Tibial nerve (tissue), 4 donors: ENCODE measurements around the gene TSHZ2. TPM values are rescaled to one million over a fixed set of nuclear protein-coding genes. Genes with fewer than 3 reads are reported as not detected.
A peak's percentile ranks its signal among the peaks of the same experiment; 100 is the strongest.

ENCODE experiments used
- DNase-seq, 2 donors: peaks; one replicate each; pipeline ENCODE4 v3.0.0-alpha.2; 2019; ENCODE audit warnings: low spot score in 2 of 2
- H3K27ac ChIP-seq, 4 donors: fragments of 200-600 bp; sonication (generic) in 3 of 4; one replicate each; pipeline ENCODE4 v1.5.1; 2017 to 2019; ENCODE audit warnings: mild to moderate bottlenecking in 1 of 4
- H3K27me3 ChIP-seq, 2 donors: fragments of 200-600 bp; sonication (generic) in 1 of 2; one replicate each; pipeline versions ENCODE4 v1.5.1 to v1.6.0; 2017 to 2019
- H3K36me3 ChIP-seq, 3 donors: fragments of 200-600 bp; sonication (generic); one replicate each; pipeline ENCODE4 v1.5.1; 2018 to 2019
- H3K4me1 ChIP-seq, 4 donors: fragments of 200-600 bp; sonication (generic) in 3 of 4; one replicate each; pipeline ENCODE4 v1.5.1; 2017 to 2019
- H3K4me3 ChIP-seq, 4 donors: fragments of 200-600 bp; sonication (generic) in 3 of 4; one replicate each; pipeline ENCODE4 v1.5.1; 2017 to 2019; ENCODE audit warnings: mild to moderate bottlenecking in 1 of 4, moderate library complexity in 1 of 4
- H3K9me3 ChIP-seq, 4 donors: fragments of 200-600 bp; sonication (generic) in 3 of 4; one replicate each; pipeline ENCODE4 v1.5.1; 2017 to 2019
- EP300 ChIP-seq, 2 donors: sonication (generic); formaldehyde crosslinking; IDR thresholded peaks; one replicate each; pipeline ENCODE4 v1.6.1; 2017; ENCODE audit warnings: antibody characterized with exemption in 2 of 2, mild to moderate bottlenecking in 1 of 2
- POLR2A ChIP-seq, 2 donors: fragments of 450-650 bp; IDR thresholded peaks; one replicate each; pipeline ENCODE4 v1.6.1; 2017; ENCODE audit warnings: antibody characterized with exemption in 2 of 2, mild to moderate bottlenecking in 2 of 2, moderate library complexity in 2 of 2
- WGBS, 2 donors: methylation state at CpG; one replicate each; pipeline ENCODE4 v1.1.5; 2018; 5-methylcytosine and 5-hydroxymethylcytosine counted together
- total RNA-seq, 4 donors: library from RNA; depleted of rRNA; stranded (reverse); fragments of >200 nt; gene quantifications; one replicate each; pipeline ENCODE4 v1.1.0, GENCODE V29; 2016
- TF ChIP-seq, protein P1 (sequence below), 5 experiments: fragments of 200-600 bp in 3 of 5; fragments of 450-650 bp in 2 of 5; sonication (generic) in 3 of 5; IDR thresholded peaks; one replicate each; pipeline ENCODE4 v1.5.1; 2016 to 2019; ENCODE audit warnings: antibody characterized with exemption in 5 of 5, mild to moderate bottlenecking in 3 of 5, moderate library complexity in 2 of 5

The TSHZ2 gene
- total RNA-seq, 4 donors from 2014 or later, result 20.9 to 33.7 (median 25.1) TPM

DNA sequence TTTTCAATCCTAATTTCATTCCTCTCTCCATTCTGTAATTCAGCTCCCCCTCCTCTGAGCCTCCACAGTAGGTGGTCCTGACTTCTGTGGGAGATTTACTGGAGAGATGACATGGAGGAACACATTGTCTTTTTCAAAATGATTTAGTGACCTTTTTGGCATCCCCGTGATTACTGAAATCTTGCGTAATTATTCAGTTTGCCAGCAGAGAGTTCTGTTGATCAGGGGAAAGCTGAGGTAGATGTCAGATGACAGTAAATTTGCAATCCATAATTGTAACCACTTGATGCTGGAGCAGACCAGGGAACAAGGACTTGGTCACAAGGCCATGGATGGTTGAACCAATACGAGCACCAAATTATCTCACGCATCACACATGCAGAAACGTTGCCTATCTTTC is 302.2 kb downstream of the TSHZ2 start:
- no peaks in the 10 kb centered on the region for H3K36me3 ChIP-seq
- TF ChIP-seq POLR2A (IDR thresholded peaks at IDR 0.05) (no peak), EP300 (IDR thresholded peaks at IDR 0.05) (peak in 1 of 2 donors; percentile 15)
- TF ChIP-seq, protein P1, sequence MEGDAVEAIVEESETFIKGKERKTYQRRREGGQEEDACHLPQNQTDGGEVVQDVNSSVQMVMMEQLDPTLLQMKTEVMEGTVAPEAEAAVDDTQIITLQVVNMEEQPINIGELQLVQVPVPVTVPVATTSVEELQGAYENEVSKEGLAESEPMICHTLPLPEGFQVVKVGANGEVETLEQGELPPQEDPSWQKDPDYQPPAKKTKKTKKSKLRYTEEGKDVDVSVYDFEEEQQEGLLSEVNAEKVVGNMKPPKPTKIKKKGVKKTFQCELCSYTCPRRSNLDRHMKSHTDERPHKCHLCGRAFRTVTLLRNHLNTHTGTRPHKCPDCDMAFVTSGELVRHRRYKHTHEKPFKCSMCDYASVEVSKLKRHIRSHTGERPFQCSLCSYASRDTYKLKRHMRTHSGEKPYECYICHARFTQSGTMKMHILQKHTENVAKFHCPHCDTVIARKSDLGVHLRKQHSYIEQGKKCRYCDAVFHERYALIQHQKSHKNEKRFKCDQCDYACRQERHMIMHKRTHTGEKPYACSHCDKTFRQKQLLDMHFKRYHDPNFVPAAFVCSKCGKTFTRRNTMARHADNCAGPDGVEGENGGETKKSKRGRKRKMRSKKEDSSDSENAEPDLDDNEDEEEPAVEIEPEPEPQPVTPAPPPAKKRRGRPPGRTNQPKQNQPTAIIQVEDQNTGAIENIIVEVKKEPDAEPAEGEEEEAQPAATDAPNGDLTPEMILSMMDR (IDR thresholded peaks at IDR 0.05), result no peak
- H3K4me1 ChIP-seq, result no peaks in the 10 kb centered on the region
- H3K27me3 ChIP-seq, result no peaks in the 10 kb centered on the region
- no peak for DNase-seq
- WGBS, 2 donors, result 90 to 95% methylated on average over 5 of the region's 5 CpGs
- H3K4me3 ChIP-seq, result no peak overlapping the region
- no peaks in the 10 kb centered on the region for H3K9me3 ChIP-seq
- H3K27ac ChIP-seq, result no peak overlapping the region

DNA sequence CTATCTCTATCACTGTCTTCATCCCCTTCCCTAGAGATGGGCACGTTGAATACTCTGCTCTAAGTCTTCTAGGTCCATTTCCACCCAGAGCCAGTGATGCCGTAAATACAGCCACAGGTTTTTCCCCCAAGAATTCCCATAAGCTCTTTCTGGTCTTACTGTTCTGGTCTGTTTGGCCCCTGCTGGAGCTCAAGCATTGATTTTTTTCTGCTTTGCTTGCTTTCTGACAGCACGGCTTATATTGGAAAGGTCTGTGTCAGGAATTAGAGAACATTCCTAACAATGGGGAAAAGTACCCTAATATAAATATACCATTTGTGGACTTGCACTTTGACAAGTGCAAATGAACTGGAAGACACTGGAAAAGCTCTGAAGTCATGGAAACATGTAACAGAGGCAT is 302.6 kb downstream of the TSHZ2 start:
- Histone ChIP-seq H3K9me3 (no peaks in the 10 kb centered on the region), H3K36me3 (no peaks in the 10 kb centered on the region), H3K27ac (no peak overlapping the region), H3K4me3 (no peak overlapping the region), H3K4me1 (no peaks in the 10 kb centered on the region), H3K27me3 (no peaks in the 10 kb centered on the region)
- TF ChIP-seq POLR2A (IDR thresholded peaks at IDR 0.05) (no peak), EP300 (IDR thresholded peaks at IDR 0.05) (no peak)
- no peak for DNase-seq
- 72 to 77% methylated on average over 3 of the region's 3 CpGs for WGBS, 2 donors

DNA sequence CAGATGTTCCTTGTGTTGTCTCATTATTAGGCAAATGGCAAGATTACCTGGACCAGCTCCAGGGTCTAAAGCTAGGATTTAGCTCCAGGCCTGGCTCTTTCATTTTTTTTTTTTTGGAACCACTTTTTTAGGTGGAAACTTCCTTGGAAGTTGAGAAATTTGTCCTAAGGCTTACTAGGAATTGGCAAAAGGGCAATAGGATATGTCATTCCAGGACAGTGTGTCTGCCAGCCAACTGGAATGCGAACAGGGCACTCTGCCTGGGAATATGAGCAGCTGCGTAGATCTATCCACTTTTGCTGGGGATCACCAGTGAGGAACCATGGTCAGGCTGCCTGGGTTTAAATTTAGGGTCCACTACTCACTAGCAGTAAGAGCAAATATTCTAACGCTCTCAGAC is 304.0 kb downstream of the TSHZ2 start:
- Histone ChIP-seq H3K4me1 (no peaks in the 10 kb centered on the region), H3K36me3 (no peaks in the 10 kb centered on the region), H3K27me3 (no peaks in the 10 kb centered on the region), H3K27ac (no peak overlapping the region), H3K9me3 (no peaks in the 10 kb centered on the region), H3K4me3 (no peak overlapping the region)
- WGBS, 2 donors, result 80 to 82% methylated on average over 3 of the region's 3 CpGs
- TF ChIP-seq, protein P1 (IDR thresholded peaks at IDR 0.05), result no peak
- TF ChIP-seq EP300 (IDR thresholded peaks at IDR 0.05), result peak in 1 of 2 donors; percentile 8
- DNase-seq, result no peak

DNA sequence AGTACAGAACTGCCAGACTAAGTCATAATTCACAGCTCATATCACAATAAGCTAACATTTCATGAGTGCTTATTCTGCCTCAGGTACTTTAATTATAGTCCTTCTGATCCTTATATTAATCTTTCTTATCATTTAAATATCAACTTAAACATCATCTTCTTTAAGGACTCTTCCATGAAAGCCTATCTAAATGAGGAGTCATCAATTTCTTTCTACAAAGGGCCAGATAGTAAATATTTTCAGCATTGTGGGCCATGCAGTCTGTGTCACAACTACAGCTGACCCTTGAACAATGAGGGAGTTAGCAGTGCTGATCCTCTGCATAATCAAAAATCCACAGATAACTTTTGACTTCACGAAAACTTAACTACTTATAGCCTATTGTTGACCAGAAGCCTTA is 306.4 kb downstream of the TSHZ2 start:
- Histone ChIP-seq H3K4me3 (no peak overlapping the region), H3K27ac (no peak overlapping the region), H3K4me1 (no peaks in the 10 kb centered on the region), H3K9me3 (no peaks in the 10 kb centered on the region), H3K27me3 (no peaks in the 10 kb centered on the region), H3K36me3 (no peaks in the 10 kb centered on the region)
- 70 to 81% methylated on average over 1 of the region's 1 CpG for WGBS, 2 donors
- TF ChIP-seq POLR2A (IDR thresholded peaks at IDR 0.05), result no peak
- TF ChIP-seq EP300 (IDR thresholded peaks at IDR 0.05), result no peak
- TF ChIP-seq, protein P1 (IDR thresholded peaks at IDR 0.05), result no peak
- DNase-seq, result no peak

DNA sequence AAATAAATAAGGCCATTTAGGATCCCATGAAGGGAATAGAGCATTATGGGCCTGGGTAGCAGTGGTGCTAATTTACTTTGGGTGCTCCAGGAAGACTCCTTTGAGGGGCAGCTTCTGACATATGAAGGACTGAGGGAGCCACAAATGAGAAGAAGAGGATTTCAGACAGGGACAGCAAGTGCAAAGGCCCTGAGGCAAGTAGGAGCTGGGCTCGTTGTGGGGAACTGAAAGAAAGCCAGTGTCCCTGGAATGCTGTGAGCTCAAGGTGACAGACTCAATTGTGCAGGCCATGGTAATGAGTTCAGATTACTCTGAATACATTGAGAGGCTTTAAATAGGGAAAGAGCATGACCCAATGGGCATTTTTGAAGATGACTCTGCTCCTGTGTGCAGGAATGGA is 307.6 kb downstream of the TSHZ2 start:
- TF ChIP-seq POLR2A (IDR thresholded peaks at IDR 0.05) (no peak), EP300 (IDR thresholded peaks at IDR 0.05) (no peak)
- TF ChIP-seq, protein P1 (IDR thresholded peaks at IDR 0.05), result no peak
- no peak overlapping the region for H3K27ac ChIP-seq
- H3K4me1 ChIP-seq, result no peaks in the 10 kb centered on the region
- WGBS, 2 donors, result 58 to 64% methylated on average over 1 of the region's 1 CpG
- no peaks in the 10 kb centered on the region for H3K27me3 ChIP-seq
- no peaks in the 10 kb centered on the region for H3K9me3 ChIP-seq
- no peak overlapping the region for H3K4me3 ChIP-seq
- H3K36me3 ChIP-seq, result no peaks in the 10 kb centered on the region
- DNase-seq, result no peak

DNA sequence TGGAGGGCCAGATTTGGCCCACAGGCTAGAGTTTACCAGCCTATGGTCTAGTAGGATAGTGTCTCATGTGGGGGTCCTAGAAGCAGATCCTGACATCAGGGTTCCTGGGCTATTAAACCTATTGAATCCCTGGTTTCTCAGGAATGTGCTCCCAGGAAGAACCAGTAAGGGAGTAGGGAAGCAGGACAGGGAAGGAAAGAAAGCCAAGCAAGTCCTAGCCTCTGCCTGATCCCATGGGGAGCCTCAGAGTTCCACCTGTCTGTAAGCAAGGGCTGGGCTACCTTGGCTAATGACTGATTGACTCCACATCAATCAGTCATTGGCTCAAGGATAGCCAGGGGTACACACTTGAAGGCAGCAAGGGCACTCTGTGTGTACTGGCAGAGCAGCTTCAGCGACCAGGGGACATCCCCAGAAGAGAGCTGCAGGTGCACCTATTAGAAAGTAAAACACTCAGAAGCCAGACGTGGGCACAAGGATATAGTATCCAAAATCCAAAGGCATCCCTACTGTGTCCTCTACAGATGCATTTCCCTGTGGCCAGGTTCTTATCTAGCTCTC is 309.5 kb downstream of the TSHZ2 start:
- no peak overlapping the region for H3K4me3 ChIP-seq
- TF ChIP-seq, protein P1 (IDR thresholded peaks at IDR 0.05), result no peak
- TF ChIP-seq EP300 (IDR thresholded peaks at IDR 0.05) (no peak), POLR2A (IDR thresholded peaks at IDR 0.05) (no peak)
- H3K4me1 ChIP-seq, result no peaks in the 10 kb centered on the region
- 64 to 70% methylated on average over 2 of the region's 2 CpGs for WGBS, 2 donors
- no peaks in the 10 kb centered on the region for H3K9me3 ChIP-seq
- no peak overlapping the region for H3K27ac ChIP-seq
- DNase-seq, result no peak
- no peaks in the 10 kb centered on the region for H3K36me3 ChIP-seq
- H3K27me3 ChIP-seq, result no peaks in the 10 kb centered on the region
